ENCODE results near the gene GARIN5B. TPM values are rescaled to one million over a fixed set of nuclear protein-coding genes. Genes with fewer than 3 reads are reported as not detected.

The GARIN5B gene
- total RNA-seq, 1 experiment from 2014 or later: not detected

DNA sequence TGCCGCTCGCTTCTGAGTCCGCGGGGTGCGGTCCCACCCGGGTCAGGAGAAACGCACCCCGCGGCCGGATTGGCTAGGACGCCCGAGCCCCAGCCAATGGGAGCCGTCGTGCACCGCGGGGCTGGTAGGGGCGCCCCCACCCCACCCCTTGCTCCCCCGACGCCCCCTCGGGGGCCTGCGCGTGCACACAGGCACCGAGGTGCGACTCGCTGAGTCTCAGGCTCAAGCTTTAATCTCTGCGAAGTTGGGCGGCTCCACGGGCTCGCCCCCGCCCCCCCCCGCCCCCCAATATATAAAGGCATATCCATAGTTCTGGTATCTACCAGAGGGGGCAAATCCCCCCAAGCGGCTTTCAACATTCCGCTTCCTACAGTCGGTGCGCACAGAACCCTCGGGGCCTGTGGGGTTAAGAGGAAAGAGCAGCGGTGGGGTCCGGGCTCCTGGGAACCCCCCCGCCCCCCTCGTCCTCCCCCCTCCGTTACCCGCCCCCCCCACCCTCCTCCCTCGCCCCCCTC, 8.3 kb downstream of the GARIN5B start, which contains the start of gene COX6B2:
Gene COX6B2, minus strand, starts transcription at position 22 of the 515 bp plus-strand sequence. CDS start 198 bp downstream, outside the sequence.
- TF ChIP-seq, protein P1, sequence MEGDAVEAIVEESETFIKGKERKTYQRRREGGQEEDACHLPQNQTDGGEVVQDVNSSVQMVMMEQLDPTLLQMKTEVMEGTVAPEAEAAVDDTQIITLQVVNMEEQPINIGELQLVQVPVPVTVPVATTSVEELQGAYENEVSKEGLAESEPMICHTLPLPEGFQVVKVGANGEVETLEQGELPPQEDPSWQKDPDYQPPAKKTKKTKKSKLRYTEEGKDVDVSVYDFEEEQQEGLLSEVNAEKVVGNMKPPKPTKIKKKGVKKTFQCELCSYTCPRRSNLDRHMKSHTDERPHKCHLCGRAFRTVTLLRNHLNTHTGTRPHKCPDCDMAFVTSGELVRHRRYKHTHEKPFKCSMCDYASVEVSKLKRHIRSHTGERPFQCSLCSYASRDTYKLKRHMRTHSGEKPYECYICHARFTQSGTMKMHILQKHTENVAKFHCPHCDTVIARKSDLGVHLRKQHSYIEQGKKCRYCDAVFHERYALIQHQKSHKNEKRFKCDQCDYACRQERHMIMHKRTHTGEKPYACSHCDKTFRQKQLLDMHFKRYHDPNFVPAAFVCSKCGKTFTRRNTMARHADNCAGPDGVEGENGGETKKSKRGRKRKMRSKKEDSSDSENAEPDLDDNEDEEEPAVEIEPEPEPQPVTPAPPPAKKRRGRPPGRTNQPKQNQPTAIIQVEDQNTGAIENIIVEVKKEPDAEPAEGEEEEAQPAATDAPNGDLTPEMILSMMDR (IDR thresholded peaks at IDR 0.05; ENCODE audit: unreplicated experiment): no peak
- ChIA-PET POLR2A (interaction anchor here (0.9 to 3.4 kb wide), 3 partner anchors 9 to 16 kb away, joined by 4 to 14 read pairs (median 4); partner anchors contain the start of gene KMT5C), CTCF (interaction anchor here (0.8 kb wide), 1 partner anchor 53 kb away, joined by 3 read pairs; no protein-coding TSS in a partner anchor)
- intact Hi-C loops (cut with micrococcal nuclease): no loop called here
- H3K4me1 Mint-ChIP-seq (ENCODE audit: insufficient read depth, unreplicated experiment): peaks cover 19% of the 10 kb centered on the region
- H3K9me3 Mint-ChIP-seq (ENCODE audit: unreplicated experiment): no peaks in the 10 kb centered on the region
- no peak within 1 kb of the TSS for H3K27ac Mint-ChIP-seq (ENCODE audit: low read depth, unreplicated experiment)
- H3K36me3 Mint-ChIP-seq (ENCODE audit: insufficient read depth, unreplicated experiment): no peaks in the 10 kb centered on the region
- no peak for DNase-seq (ENCODE audit: unreplicated experiment)
- BruUV-seq (replicated peaks): no TSS peak
- H3K27me3 Mint-ChIP-seq (ENCODE audit: insufficient read depth, unreplicated experiment): peaks cover 13% of the 10 kb centered on the region
- H3K4me3 Mint-ChIP-seq (ENCODE audit: unreplicated experiment): peak within 1 kb of the TSS; percentile 70

DNA sequence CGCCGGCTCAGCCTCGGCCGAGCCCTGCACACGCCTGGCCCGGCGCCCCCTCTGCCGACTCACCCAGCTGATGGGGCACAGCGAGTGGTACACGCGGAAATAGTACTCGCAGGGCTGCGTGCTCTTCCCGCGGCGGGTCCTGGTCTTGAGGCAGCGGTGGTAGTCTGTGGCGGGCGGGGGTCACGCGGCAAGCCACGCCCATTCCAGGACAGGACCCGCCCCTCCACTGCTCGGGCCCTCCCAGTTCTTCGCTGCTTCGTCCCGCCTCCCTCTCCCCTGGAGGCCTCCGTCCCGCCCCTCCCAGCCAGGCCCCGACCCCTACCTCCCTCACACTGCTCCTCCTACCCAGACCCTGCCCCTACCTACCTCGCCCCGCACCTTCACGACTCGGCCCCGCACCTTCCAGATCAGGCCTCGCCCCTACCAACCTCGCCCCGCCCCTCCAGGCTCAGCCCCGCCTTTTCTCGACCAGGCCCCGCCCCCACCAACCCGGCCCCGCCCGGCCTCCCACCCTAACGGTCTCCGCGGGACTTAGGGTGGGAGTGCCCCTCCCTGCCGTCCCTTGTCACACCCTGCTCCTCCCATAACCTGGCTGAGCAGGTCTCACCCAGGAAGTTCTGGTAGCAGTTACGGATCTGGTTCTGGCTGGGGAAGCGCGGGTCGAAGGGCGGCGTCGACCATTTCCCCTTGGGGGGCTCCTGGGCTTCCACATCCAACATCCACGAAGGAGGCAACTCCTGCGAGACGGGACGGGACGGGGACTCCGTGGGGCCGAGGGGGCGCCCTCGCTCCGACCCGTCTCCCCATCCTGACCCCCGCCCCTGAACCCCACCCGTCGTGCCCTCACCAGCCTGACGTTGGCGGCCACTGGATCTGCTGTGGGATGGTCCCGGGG, 9.0 kb downstream of the GARIN5B start:
- intact Hi-C loops (cut with micrococcal nuclease): loop anchor here (2.0 kb wide), 1 partner anchor 15 kb away; the partner anchor contains the start of gene KMT5C
- no peak for DNase-seq (ENCODE audit: unreplicated experiment)
- TF ChIP-seq, protein P1 (IDR thresholded peaks at IDR 0.05; ENCODE audit: unreplicated experiment): no peak
- ChIA-PET POLR2A (interaction anchor here (1.0 kb wide), 1 partner anchor 51 kb away, joined by 3 read pairs; no protein-coding TSS in a partner anchor), CTCF (interaction anchor here (0.7 to 2.2 kb wide), 2 partner anchors 30 to 52 kb away, joined by 3 to 9 read pairs; no protein-coding TSS in a partner anchor)
- no peaks in the 10 kb centered on the region for H3K9me3 Mint-ChIP-seq (ENCODE audit: unreplicated experiment)
- no peak overlapping the region for H3K27ac Mint-ChIP-seq (ENCODE audit: low read depth, unreplicated experiment)
- BruUV-seq (replicated peaks): no TSS peak
- peaks cover 13% of the 10 kb centered on the region for H3K27me3 Mint-ChIP-seq (ENCODE audit: insufficient read depth, unreplicated experiment)
- peak overlapping the region; percentile 70 for H3K4me3 Mint-ChIP-seq (ENCODE audit: unreplicated experiment)
- H3K4me1 Mint-ChIP-seq (ENCODE audit: insufficient read depth, unreplicated experiment): peaks cover 19% of the 10 kb centered on the region
- H3K36me3 Mint-ChIP-seq (ENCODE audit: insufficient read depth, unreplicated experiment): no peaks in the 10 kb centered on the region

DNA sequence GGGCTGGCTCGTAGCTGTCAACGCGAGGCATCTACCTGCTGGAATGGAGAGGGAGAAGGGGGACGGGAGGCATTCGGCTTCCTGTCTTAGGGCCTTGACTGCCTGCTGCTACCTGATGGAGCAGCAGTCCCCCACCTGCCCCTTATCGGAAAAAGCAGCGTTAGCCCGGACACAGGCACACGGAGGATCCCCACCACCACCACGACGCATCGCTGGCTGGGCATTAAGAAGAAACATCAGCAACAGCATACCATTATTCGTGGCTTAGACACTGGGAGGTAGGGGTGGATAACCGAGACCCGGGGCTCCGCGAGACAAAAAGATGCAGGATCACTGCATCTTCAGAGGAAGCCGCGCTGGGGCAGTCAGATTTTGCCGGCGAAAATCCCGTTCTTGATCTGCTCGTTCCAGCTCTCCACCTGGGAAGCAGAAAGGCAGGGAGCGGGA, 9.7 kb downstream of the GARIN5B start:
- CTCF ChIA-PET: interaction anchor here (0.6 to 2.2 kb wide), 3 partner anchors 15 to 52 kb away, joined by 3 to 9 read pairs (median 3); no protein-coding TSS in a partner anchor
- H3K9me3 Mint-ChIP-seq (ENCODE audit: unreplicated experiment): no peaks in the 10 kb centered on the region
- intact Hi-C loops (cut with micrococcal nuclease): loop anchor here (2.0 kb wide), 1 partner anchor 15 kb away; the partner anchor contains the start of gene KMT5C
- POLR2A ChIA-PET: interaction anchor here (1.0 kb wide), 1 partner anchor 51 kb away, joined by 3 read pairs; no protein-coding TSS in a partner anchor
- TF ChIP-seq, protein P1 (IDR thresholded peaks at IDR 0.05; ENCODE audit: unreplicated experiment): no peak
- no TSS peak for BruUV-seq (replicated peaks)
- no peak overlapping the region for H3K27ac Mint-ChIP-seq (ENCODE audit: low read depth, unreplicated experiment)
- no peak for DNase-seq (ENCODE audit: unreplicated experiment)
- H3K4me3 Mint-ChIP-seq (ENCODE audit: unreplicated experiment): peak overlapping the region; percentile 70
- no peaks in the 10 kb centered on the region for H3K36me3 Mint-ChIP-seq (ENCODE audit: insufficient read depth, unreplicated experiment)
- peaks cover 13% of the 10 kb centered on the region for H3K27me3 Mint-ChIP-seq (ENCODE audit: insufficient read depth, unreplicated experiment)
- peaks cover 19% of the 10 kb centered on the region for H3K4me1 Mint-ChIP-seq (ENCODE audit: insufficient read depth, unreplicated experiment)
